BLaER1 treated with 17β-estradiol and CSF1 and Interleukin-3, amounts not matched to agents 10 nM and 100 nM (cell line): ENCODE measurements around the gene CFAP74.
"Not testable (repeated sequence)": the region's sequence is repeated elsewhere in the genome, so short reads cannot be mapped to it uniquely, and the experiment has no call there.

Experiments used
- H3K27ac ChIP-seq, 11 experiments: shearing (Covaris generic); formaldehyde crosslinking; 2 replicates each; pipeline ENCODE4 v1.8.1; 2022
- H3K27me3 ChIP-seq, 11 experiments: shearing (Covaris generic); formaldehyde crosslinking; 2 replicates each; pipeline ENCODE4 v1.8.1; 2022
- H3K36me3 ChIP-seq, 11 experiments: shearing (Covaris generic); formaldehyde crosslinking; 2 replicates each; pipeline ENCODE4 v1.8.1; 2022
- H3K4me1 ChIP-seq, 10 experiments: shearing (Covaris generic); formaldehyde crosslinking; 2 replicates each; pipeline ENCODE4 v1.8.1; 2022
- H3K4me2 ChIP-seq, 11 experiments: shearing (Covaris generic); formaldehyde crosslinking; 2 replicates each; pipeline ENCODE4 v1.8.1; 2022
- H3K4me3 ChIP-seq, 10 experiments: shearing (Covaris generic); formaldehyde crosslinking; 2 replicates each; pipeline ENCODE4 v1.8.1; 2022
- H3K9ac ChIP-seq, 11 experiments: shearing (Covaris generic); formaldehyde crosslinking; 2 replicates each; pipeline ENCODE4 v1.8.1; 2022
- H3K9me3 ChIP-seq, 11 experiments: shearing (Covaris generic); formaldehyde crosslinking; replicated peaks in 1 of 11; 2 replicates each; pipeline ENCODE4 v1.8.1; 2022
- H4K20me1 ChIP-seq, 11 experiments: shearing (Covaris generic); formaldehyde crosslinking; 2 replicates each; pipeline ENCODE4 v1.8.1; 2022
- Cebpa-rat ChIP-seq, 11 experiments: shearing (Covaris generic); IDR thresholded peaks; 2 replicates each; pipeline ENCODE4 v1.8.1; 2022

The CFAP74 gene

DNA sequence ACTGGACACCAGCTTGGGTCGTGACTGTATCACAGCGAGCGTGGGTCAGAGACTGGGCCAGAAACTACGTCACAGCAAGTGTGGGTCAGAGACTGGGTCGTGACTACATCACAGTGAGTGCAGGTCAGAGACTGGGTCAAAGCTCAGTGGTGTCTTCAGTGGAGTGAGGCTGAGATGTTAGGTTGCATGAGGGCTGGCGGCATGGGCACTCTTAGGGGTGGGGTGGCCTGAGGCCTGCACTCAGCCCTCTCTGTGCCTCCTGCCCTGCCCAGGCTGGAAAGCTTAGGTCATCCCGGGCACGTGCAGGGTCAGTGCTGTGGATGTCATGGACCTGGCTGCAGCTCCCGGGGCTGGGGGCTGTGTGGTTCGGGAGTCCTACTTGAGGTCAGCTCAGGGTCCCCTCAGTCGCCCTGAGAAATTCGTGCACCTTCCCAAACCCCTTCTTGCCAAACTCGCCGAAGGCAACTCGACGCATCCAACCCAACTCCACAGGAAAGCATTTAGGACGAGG is 19.0 kb downstream of the CFAP74 start:
- Histone ChIP-seq H3K9me3 (peaks cover 7 to 28% (median 22%) of the 10 kb centered on the region in 11 experiments; a peak in 17 of 22 replicates), H3K9ac (no peak overlapping the region), H3K27ac (no peak overlapping the region), H3K4me3 (no peak overlapping the region), H3K4me1 (peaks cover 0 to 23% (median 11%) of the 10 kb centered on the region in 10 experiments; a peak in 17 of 20 replicates), H3K4me2 (no peak overlapping the region), H4K20me1 (no peaks in the 10 kb centered on the region), H3K36me3 (no peaks in the 10 kb centered on the region), H3K27me3 (no peaks in the 10 kb centered on the region; a peak in 1 of 22 replicates)
- TF ChIP-seq Cebpa-rat (IDR thresholded peaks at IDR 0.05): no peak

DNA sequence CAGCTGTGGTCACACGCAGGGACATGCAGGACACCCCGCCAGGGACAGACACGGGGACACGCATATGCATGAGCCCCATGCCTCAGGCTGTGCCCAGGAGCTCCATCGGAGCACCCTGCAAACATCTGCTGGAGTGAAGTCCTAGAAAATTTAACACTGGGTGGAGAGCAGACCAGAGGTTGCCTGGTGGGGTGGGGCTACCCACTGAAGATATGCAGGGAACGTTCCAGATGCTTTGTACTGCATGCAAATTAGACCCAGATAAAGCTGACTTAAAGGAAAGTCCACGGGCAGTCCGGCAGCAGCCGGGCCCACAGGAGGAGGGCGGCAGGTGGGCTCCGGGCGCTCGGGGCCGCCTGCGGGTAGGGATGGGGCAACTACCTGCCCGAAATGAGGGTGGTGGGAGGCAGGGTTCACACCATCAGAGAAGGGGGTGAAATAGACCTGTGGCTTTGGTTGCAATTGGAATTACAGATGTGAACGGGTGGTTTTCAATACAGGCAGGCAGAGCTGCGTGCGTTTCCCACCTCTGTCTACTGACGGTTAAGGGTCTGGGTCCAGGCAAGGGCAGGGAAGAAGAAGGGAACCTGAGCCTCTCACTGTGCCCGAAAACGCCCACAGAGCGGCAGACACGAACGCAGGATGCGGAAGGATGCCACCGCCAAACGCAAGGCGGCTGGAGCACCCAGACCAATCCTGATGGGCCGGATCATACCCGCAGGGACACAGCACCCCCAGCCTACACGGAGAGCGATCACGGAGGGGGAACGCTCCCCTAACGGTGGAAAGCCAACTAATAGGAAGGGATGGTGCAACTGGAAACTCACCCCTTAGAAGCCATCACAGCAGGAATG is 21.0 kb downstream of the CFAP74 start:
- Histone ChIP-seq H3K4me2 (no peak overlapping the region), H3K9me3 (peaks cover 9 to 31% (median 22%) of the 10 kb centered on the region in 11 experiments; a peak in 17 of 22 replicates), H3K36me3 (no peaks in the 10 kb centered on the region), H3K9ac (no peak overlapping the region), H4K20me1 (no peaks in the 10 kb centered on the region), H3K4me1 (peaks cover 0 to 6% (median 3%) of the 10 kb centered on the region in 10 experiments; a peak in 10 of 20 replicates), H3K27me3 (no peaks in the 10 kb centered on the region), H3K27ac (no peak overlapping the region), H3K4me3 (no peak overlapping the region)
- TF ChIP-seq Cebpa-rat (IDR thresholded peaks at IDR 0.05): no peak

DNA sequence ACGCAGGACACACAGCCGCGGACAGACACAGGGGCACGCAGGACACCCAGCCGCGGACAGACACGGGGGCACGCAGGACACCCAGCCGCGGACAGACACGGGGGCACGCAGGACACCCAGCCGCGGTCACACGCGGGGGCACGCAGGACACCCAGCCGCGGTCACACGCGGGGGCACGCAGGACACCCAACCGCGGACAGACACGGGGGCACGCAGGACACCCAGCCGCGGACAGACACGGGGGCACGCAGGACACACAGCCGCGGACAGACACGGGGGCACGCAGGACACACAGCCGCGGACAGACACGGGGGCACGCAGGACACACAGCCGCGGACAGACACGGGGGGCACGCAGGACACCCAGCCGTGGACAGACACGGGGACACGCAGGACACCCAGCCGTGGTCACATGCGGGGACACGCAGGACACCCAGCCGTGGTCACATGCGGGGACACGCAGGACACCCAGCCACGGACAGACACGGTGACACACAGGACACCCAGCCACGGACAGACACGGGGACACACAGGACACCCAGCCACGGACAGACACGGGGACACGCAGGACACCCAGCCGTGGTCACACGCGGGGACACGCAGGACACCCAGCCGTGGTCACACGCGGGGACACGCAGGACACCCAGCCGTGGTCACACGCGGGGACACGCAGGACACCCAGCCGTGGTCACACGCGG is 21.8 kb downstream of the CFAP74 start:
- Histone ChIP-seq H3K4me1 (peaks cover 0 to 13% (median 9%) of the 10 kb centered on the region in 10 experiments; a peak in 15 of 20 replicates), H3K9me3 (peaks cover 9 to 31% (median 22%) of the 10 kb centered on the region in 11 experiments; a peak in 17 of 22 replicates)
- not testable (repeated sequence) for H4K20me1 ChIP-seq, H3K36me3 ChIP-seq, H3K9ac ChIP-seq, H3K27me3 ChIP-seq, H3K27ac ChIP-seq, H3K4me2 ChIP-seq, H3K4me3 ChIP-seq

DNA sequence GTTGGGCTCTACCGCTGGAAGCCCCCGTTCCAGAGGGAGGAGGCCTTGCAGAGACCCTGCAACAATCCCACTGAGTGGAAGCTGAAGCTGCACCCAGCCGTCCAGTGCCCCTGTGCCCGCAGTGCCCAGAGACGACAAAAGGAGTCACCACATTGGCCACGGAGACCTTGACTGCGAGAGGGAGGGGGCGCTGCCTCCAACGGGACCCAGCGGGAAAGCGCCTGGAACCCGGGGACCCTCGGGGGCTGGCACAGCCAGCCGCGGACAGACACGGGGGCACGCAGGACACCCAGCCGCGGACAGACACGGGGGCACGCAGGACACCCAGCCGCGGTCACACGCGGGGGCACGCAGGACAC is 22.5 kb downstream of the CFAP74 start:
- Histone ChIP-seq H3K36me3 (no peaks in the 10 kb centered on the region), H3K27me3 (no peaks in the 10 kb centered on the region), H3K4me3 (no peak overlapping the region), H3K9ac (no peak overlapping the region), H3K9me3 (peaks cover 9 to 31% (median 24%) of the 10 kb centered on the region in 11 experiments; a peak in 18 of 22 replicates), H3K27ac (no peak overlapping the region), H3K4me2 (no peak overlapping the region), H4K20me1 (no peaks in the 10 kb centered on the region), H3K4me1 (peaks cover 0 to 19% (median 15%) of the 10 kb centered on the region in 10 experiments; a peak in 16 of 20 replicates)
- no peak for TF ChIP-seq Cebpa-rat (IDR thresholded peaks at IDR 0.05)

DNA sequence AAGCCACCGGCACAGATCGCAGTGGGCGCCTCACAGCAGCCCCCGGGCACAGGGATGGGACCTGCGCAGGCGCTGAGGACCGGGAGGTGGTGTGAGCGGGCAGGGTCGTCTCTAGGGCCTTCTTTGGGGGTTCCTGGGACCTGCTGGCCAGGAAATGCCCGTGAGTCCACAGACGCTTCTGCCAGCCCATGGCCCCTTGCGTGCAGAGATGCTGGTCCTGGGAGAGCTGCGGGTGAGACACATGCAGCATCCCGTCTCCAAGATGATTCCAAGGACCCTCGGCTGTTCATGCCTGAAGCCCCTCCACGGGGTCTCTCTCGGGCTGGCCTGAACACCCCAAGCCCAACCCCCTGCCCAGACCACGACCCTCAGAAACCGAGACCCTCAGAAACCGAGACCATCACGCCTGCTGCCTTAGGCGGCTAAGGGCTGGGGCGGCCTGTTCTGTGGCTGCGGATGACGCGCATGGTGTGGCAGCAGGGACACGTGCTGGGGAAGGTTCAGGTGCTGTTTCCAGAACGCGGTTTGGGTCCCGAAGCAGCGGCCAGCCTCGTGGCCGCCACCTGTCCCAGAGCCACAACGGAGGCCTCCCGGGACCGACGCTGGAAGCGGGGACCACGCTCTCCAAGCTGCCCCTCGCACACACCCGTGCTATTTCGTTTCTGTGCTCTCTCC is 23.0 kb downstream of the CFAP74 start:
- TF ChIP-seq Cebpa-rat (IDR thresholded peaks at IDR 0.05): no peak

DNA sequence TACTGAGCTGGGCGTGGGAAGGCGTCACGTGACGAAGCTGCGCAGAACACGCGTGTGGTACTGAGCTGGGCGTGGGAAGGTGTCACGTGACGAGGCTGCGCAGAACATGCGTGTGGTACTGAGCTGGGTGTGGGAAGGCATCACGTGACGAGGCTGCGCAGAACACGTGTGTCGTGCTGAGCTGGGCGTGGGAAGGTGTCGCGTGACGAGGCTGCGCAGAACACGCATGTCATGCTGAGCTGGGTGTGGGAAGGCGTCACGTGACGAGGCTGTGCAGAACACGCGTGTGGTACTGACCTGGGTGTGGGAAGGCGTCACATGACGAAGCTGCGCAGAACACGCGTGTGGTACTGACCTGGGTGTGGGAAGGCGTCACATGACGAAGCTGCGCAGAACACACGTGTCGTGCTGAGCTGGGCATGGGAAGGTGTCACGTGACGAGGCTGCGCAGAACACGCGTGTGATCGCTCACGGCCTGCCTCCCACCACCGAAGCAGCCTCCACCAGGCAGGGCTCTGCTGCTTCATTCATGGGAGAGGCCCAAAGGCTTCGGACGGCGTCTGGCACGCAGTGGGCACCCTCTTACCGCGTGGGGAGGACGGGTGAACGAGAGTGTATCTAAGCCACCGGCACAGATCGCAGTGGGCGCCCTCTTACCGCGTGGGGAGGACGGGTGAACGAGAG is 24.0 kb downstream of the CFAP74 start:
- H3K9ac ChIP-seq: no peak overlapping the region
- H3K4me2 ChIP-seq: no peak overlapping the region
- no peaks in the 10 kb centered on the region for H3K36me3 ChIP-seq
- no peak overlapping the region for H3K27ac ChIP-seq
- no peaks in the 10 kb centered on the region for H4K20me1 ChIP-seq
- peaks cover 9 to 31% (median 26%) of the 10 kb centered on the region in 11 experiments; a peak in 18 of 22 replicates for H3K9me3 ChIP-seq
- no peaks in the 10 kb centered on the region for H3K27me3 ChIP-seq
- peaks cover 14 to 34% (median 19%) of the 10 kb centered on the region in 10 experiments; a peak in 18 of 20 replicates for H3K4me1 ChIP-seq
- H3K4me3 ChIP-seq: no peak overlapping the region
- TF ChIP-seq Cebpa-rat (IDR thresholded peaks at IDR 0.05): no peak

More for the DNA sequence above, 23.0 kb downstream of the CFAP74 start:
- Histone ChIP-seq H3K36me3 (no peaks in the 10 kb centered on the region), H3K4me2 (no peak overlapping the region), H3K9ac (no peak overlapping the region), H3K27ac (no peak overlapping the region), H3K4me3 (no peak overlapping the region), H3K9me3 (peaks cover 9 to 31% (median 26%) of the 10 kb centered on the region in 11 experiments; a peak in 18 of 22 replicates), H3K27me3 (no peaks in the 10 kb centered on the region), H3K4me1 (peaks cover 5 to 24% (median 16%) of the 10 kb centered on the region in 10 experiments; a peak in 18 of 20 replicates), H4K20me1 (no peaks in the 10 kb centered on the region)

DNA sequence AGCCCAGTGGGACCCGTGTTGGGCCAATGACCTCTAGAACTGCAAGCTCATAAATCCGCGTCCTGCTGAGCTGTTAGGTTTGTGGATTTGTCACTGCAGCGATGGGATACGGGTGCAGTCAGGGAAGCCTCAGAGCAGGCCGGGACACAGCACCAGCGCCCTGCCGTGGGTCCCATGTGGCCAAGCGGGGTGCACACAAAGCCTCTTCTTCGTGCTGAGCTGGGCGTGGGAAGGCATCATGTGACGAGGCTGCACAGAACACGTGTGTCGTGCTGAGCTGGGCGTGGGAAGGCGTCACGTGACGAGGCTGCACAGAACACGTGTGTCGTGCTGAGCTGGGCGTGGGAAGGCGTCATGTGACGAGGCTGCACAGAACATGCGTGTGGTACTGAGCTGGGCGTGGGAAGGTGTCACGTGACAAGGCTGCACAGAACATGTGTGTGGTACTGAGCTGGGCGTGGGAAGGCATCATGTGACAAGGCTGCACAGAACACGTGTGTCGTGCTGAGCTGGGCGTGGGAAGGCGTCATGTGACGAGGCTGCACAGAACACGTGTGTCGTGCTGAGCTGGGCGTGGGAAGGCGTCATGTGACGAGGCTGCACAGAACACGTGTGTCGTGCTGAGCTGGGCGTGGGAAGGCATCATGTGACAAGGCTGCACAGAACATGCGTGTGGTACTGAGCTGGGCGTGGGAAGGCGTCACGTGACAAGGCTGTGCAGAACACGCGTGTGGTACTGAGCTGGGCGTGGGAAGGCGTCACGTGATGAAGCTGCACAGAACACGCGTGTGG is 24.7 kb downstream of the CFAP74 start:
- Histone ChIP-seq H3K9me3 (peaks cover 9 to 31% (median 26%) of the 10 kb centered on the region in 11 experiments; a peak in 18 of 22 replicates), H3K4me1 (peaks cover 15 to 41% (median 25%) of the 10 kb centered on the region in 10 experiments; a peak in 19 of 20 replicates)
- H3K4me2 ChIP-seq, H3K27ac ChIP-seq, H4K20me1 ChIP-seq, H3K4me3 ChIP-seq, H3K27me3 ChIP-seq, H3K9ac ChIP-seq, H3K36me3 ChIP-seq: not testable (repeated sequence)

DNA sequence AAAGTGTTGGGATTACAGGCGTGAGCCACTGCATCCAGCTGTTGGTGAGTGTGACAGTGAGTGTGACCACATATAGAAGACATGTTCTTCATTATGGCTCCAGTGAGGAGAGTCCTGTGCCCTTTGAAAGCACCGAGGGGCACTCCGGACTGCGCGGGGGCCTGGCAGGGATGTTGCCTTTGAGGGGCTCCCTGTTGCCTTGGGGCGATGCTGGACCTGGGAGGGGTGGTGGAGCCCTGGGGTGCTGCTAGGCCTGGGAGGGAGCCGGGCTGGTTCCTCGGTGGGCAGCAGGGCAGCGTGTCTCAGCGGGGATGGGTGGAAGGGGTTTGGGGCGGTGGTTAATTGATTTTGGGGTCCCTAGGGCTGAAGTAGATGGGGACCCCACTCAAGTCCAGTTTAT is 25.5 kb downstream of the CFAP74 start:
- Histone ChIP-seq H3K27ac (no peak overlapping the region), H3K4me3 (no peak overlapping the region), H3K36me3 (no peaks in the 10 kb centered on the region), H3K27me3 (no peaks in the 10 kb centered on the region), H3K9ac (no peak overlapping the region), H3K9me3 (peaks cover 9 to 31% (median 26%) of the 10 kb centered on the region in 11 experiments; a peak in 18 of 22 replicates), H4K20me1 (no peaks in the 10 kb centered on the region; a peak in 1 of 22 replicates), H3K4me1 (peaks cover 18 to 45% (median 32%) of the 10 kb centered on the region in 10 experiments), H3K4me2 (no peak overlapping the region)
- no peak for TF ChIP-seq Cebpa-rat (IDR thresholded peaks at IDR 0.05)
